Keratinocyte (primary cell): Measurements from ENCODE around the gene FAM170B. TPM values are rescaled to one million over a fixed set of nuclear protein-coding genes. Genes with fewer than 3 reads are reported as not detected.

Experiments
- DNase-seq: peaks from one replicate; pipeline ENCODE4 v3.0.0-alpha.2; 2011; ENCODE audit warnings: low read depth, missing footprints, low spot score
- FAIRE-seq: peaks from 2 replicates; lab custom pipeline; 2011; peaks lifted over from hg19 to GRCh38; lab: Jason Lieb, UNC
- H2AFZ ChIP-seq: 2 replicates; pipeline ENCODE4 v1.6.0; 2012; ENCODE audit warnings: low read length, control low read depth, inconsistent platforms; ENCODE audit not compliant: control insufficient read depth
- H3K27ac ChIP-seq: 2 replicates; pipeline ENCODE4 v1.5.1; 2011; ENCODE audit warnings: low read length; ENCODE audit not compliant: control insufficient read depth, insufficient read depth
- H3K27me3 ChIP-seq: 3 replicates; pipeline ENCODE4 v1.6.0; 2011; ENCODE audit warnings: low read length; ENCODE audit not compliant: control insufficient read depth, insufficient read depth; ENCODE audit errors: extremely low read depth
- H3K36me3 ChIP-seq, 2 experiments: 2 replicates in 1 of 2; 3 replicates in 1 of 2; pipeline ENCODE4 v1.5.1; 2011; ENCODE audit warnings: low read length in 2 of 2, mild to moderate bottlenecking in 1 of 2; ENCODE audit not compliant: control insufficient read depth in 2 of 2, insufficient read depth in 2 of 2; ENCODE audit errors: extremely low read depth in 1 of 2
- H3K4me1 ChIP-seq: 3 replicates; pipeline ENCODE4 v1.5.1; 2011; ENCODE audit warnings: low read length; ENCODE audit not compliant: control insufficient read depth, insufficient read depth; ENCODE audit errors: extremely low read depth
- H3K4me2 ChIP-seq: 3 replicates; pipeline ENCODE4 v1.6.0; 2011; ENCODE audit warnings: low read depth, low read length; ENCODE audit not compliant: control insufficient read depth, insufficient read depth; ENCODE audit errors: extremely low read depth
- H3K4me3 ChIP-seq, 3 experiments: fragments of 200-600 bp in 1 of 3; sonication (generic) in 1 of 3; 2 replicates in 2 of 3; 3 replicates in 1 of 3; pipeline ENCODE4 v1.5.1; 2011 to 2016; ENCODE audit warnings: low read length in 3 of 3, mild to moderate bottlenecking in 3 of 3, control low read depth in 2 of 3, inconsistent platforms in 1 of 3, low read depth in 1 of 3, mixed read lengths in 1 of 3, mixed run types in 1 of 3, moderate library complexity in 1 of 3; ENCODE audit not compliant: control insufficient read depth in 2 of 3, insufficient read depth in 2 of 3; ENCODE audit errors: extremely low read depth in 1 of 3
- H3K79me2 ChIP-seq: 2 replicates; pipeline ENCODE4 v1.6.0; 2012; ENCODE audit warnings: low read length; ENCODE audit not compliant: control insufficient read depth, insufficient read depth
- H3K9ac ChIP-seq: 3 replicates; pipeline ENCODE4 v1.6.0; 2011; ENCODE audit warnings: low read length; ENCODE audit not compliant: control insufficient read depth, insufficient read depth; ENCODE audit errors: extremely low read depth
- H3K9me1 ChIP-seq: 3 replicates; pipeline ENCODE4 v1.6.0; 2011; ENCODE audit warnings: low read length; ENCODE audit not compliant: control insufficient read depth, insufficient read depth; ENCODE audit errors: extremely low read depth
- H3K9me3 ChIP-seq: 2 replicates; pipeline ENCODE4 v1.5.1; 2012; ENCODE audit warnings: low read depth, low read length; ENCODE audit not compliant: control insufficient read depth
- H4K20me1 ChIP-seq: 3 replicates; pipeline ENCODE4 v1.6.0; 2011; ENCODE audit warnings: low read length; ENCODE audit not compliant: control insufficient read depth, insufficient read depth; ENCODE audit errors: extremely low read depth
- CTCF ChIP-seq, 3 experiments: IDR thresholded peaks in 1 of 3; conservative IDR thresholded peaks in 1 of 3; optimal IDR thresholded peaks in 1 of 3; 2 replicates in 2 of 3; 3 replicates in 1 of 3; pipeline versions ENCODE3 to v1.5.1; 2011; ENCODE audit warnings: low read length in 3 of 3, mild to moderate bottlenecking in 3 of 3, moderate library complexity in 2 of 3, control low read depth in 1 of 3, inconsistent platforms in 1 of 3; ENCODE audit not compliant: insufficient read depth in 2 of 3; ENCODE audit errors: extremely low read depth in 1 of 3
- EZH2 ChIP-seq: IDR thresholded peaks from one replicate; pipeline ENCODE4 v1.6.1; 2012; ENCODE audit warnings: inconsistent platforms, mild to moderate bottlenecking, low read length, moderate library complexity
- dilution Hi-C: fragments of 300-500 bp; cut with MboI; formaldehyde crosslinking; loops from one replicate; pipeline ENCODE4 v1.7.0; 2020; ENCODE audit warnings: low sequenced_read_pairs; ENCODE audit not compliant: extremely low pct_ligation_motif_present
- polyA plus RNA-seq, 5 experiments: library from polyadenylated mRNA; depleted of rRNA in 3 of 5; stranded (reverse) in 3 of 5; stranded (forward) in 1 of 5; unstranded in 1 of 5; fragments of >200 nt; gene quantifications; 1 replicate in 1 of 5; 2 replicates in 3 of 5; 3 replicates in 1 of 5; pipeline versions ENCODE4 v1.2.1 to v1.2.3, GENCODE V29; 2011 to 2012; ENCODE audit warnings: missing spikeins in 2 of 5, low read depth in 1 of 5, low replicate concordance in 1 of 5

Gene FAM170B
- polyA plus RNA-seq, 1 donor (not counting 4 experiments of a cell fraction or from before 2014, with no cell fraction given): not detected

- H3K36me3 ChIP-seq: no peaks in the 10 kb centered on the region
- H3K27me3 ChIP-seq: peaks cover 31% of the 10 kb centered on the region
- no peak overlapping the region for H3K4me2 ChIP-seq
- TF ChIP-seq CTCF (optimal IDR thresholded peaks at IDR 0.05 in 1 of 3, IDR thresholded peaks at IDR 0.05 in 1 of 3, conservative IDR thresholded peaks at IDR 0.05 in 1 of 3; ENCODE audit: extremely low read depth in 1 of 3, insufficient read depth in 2 of 3, low read length in 3 of 3) (no peak), EZH2 (no peak)
- H3K27ac ChIP-seq: no peak overlapping the region
- no peaks in the 10 kb centered on the region for H4K20me1 ChIP-seq
- no peaks in the 10 kb centered on the region for H3K4me1 ChIP-seq
- dilution Hi-C loops: no loop called here
- no peak for DNase-seq
- no peak overlapping the region for H3K9ac ChIP-seq
- H3K9me3 ChIP-seq: no peaks in the 10 kb centered on the region
- H3K9me1 ChIP-seq: no peaks in the 10 kb centered on the region
- H3K4me3 ChIP-seq: no peak overlapping the region
- FAIRE-seq: no peak
- H2AFZ ChIP-seq: no peak overlapping the region
- H3K79me2 ChIP-seq: no peaks in the 10 kb centered on the region
Observed at GRCh38 chr10:49118430-49119074, 15.3 kb downstream of the FAM170B start.

GRCh38 chr10:49117376-49118070 lies 16.3 kb downstream of the FAM170B start:
- DNase-seq (no peak), FAIRE-seq (no peak)
- Histone ChIP-seq H3K4me2 (no peak overlapping the region), H3K27ac (no peak overlapping the region), H4K20me1 (no peaks in the 10 kb centered on the region), H3K36me3 (no peaks in the 10 kb centered on the region), H3K4me3 (no peak overlapping the region), H3K9me1 (no peaks in the 10 kb centered on the region), H3K4me1 (no peaks in the 10 kb centered on the region), H3K79me2 (no peaks in the 10 kb centered on the region), H3K27me3 (peaks cover 35% of the 10 kb centered on the region), H3K9ac (no peak overlapping the region), H3K9me3 (no peaks in the 10 kb centered on the region), H2AFZ (no peak overlapping the region)
- no peak for TF ChIP-seq CTCF (optimal IDR thresholded peaks at IDR 0.05 in 1 of 3, IDR thresholded peaks at IDR 0.05 in 1 of 3, conservative IDR thresholded peaks at IDR 0.05 in 1 of 3; ENCODE audit: extremely low read depth in 1 of 3, insufficient read depth in 2 of 3, low read length in 3 of 3)
- TF ChIP-seq EZH2: no peak
- dilution Hi-C loops: no loop called here
